Gastroesophageal sphincter (tissue), 3 donors: Measurements from ENCODE around the gene NFKBIL1.

Experiments
- POLR2A ChIP-seq, 2 donors: fragments of 450-650 bp; IDR thresholded peaks; one replicate each; pipeline ENCODE4 v1.6.1; 2017; ENCODE audit warnings: antibody characterized with exemption in 2 of 2, mild to moderate bottlenecking in 2 of 2, moderate library complexity in 1 of 2
- TF ChIP-seq, protein P1 (sequence below), 4 experiments: fragments of 200-600 bp in 2 of 4; fragments of 450-650 bp in 2 of 4; sonication (generic) in 1 of 4; IDR thresholded peaks; one replicate each; pipeline ENCODE4 v1.5.1; 2017 to 2019; ENCODE audit warnings: antibody characterized with exemption in 4 of 4, mild to moderate bottlenecking in 2 of 4, moderate library complexity in 2 of 4

DNA sequence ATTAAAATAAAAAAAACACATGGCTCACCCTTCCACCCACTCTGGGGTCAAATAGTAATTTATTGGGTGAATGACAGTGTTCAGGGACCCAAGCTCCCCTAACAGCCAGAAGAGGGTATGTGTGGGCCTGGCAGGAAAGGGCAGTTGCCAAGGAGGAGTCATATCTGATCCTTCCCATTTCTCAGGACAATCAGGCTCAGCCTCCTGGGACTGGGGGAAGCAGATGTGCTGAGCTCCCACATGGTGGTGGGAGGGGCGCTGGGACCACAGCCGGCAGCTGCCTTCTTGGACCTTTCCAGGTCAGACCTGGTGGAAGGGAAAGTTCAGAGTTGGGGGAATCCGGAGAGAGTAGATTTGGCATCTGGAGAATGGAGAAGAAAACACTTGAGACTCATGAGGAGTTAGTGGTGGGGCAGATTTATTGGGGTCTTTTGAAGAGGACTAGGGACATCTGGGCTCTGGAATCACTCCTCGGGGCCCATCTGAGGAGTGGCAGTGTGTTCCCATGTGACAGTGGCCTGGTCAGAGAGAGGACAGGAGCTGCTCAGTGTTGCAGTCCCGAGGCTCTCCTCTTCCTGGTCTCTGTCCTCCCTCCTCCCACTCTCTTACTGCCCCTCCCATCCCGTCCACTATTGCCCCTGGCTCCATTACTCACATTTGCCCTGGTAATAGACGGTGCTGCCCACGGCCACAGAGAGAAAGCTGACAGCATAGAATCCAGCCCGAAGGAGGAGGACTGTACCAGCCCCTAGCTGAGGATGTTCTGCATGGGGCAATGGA, 41.7 kb downstream of the NFKBIL1 start:
- TF ChIP-seq, protein P1, sequence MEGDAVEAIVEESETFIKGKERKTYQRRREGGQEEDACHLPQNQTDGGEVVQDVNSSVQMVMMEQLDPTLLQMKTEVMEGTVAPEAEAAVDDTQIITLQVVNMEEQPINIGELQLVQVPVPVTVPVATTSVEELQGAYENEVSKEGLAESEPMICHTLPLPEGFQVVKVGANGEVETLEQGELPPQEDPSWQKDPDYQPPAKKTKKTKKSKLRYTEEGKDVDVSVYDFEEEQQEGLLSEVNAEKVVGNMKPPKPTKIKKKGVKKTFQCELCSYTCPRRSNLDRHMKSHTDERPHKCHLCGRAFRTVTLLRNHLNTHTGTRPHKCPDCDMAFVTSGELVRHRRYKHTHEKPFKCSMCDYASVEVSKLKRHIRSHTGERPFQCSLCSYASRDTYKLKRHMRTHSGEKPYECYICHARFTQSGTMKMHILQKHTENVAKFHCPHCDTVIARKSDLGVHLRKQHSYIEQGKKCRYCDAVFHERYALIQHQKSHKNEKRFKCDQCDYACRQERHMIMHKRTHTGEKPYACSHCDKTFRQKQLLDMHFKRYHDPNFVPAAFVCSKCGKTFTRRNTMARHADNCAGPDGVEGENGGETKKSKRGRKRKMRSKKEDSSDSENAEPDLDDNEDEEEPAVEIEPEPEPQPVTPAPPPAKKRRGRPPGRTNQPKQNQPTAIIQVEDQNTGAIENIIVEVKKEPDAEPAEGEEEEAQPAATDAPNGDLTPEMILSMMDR (IDR thresholded peaks at IDR 0.05): no peak
- TF ChIP-seq POLR2A (IDR thresholded peaks at IDR 0.05): no peak
